SHP77 (cell line): ENCODE data around the gene GLA.

Experiments used
- DNase-seq, 2 experiments: peaks; one replicate each; lab custom pipeline; 2025; lab: John Stamatoyannopoulos, UW

Gene GLA

GRCh38 chrX:101397779-101398178 lies 9.9 kb downstream of the GLA start:
- no peak for DNase-seq

- no peak for DNase-seq
Observed at GRCh38 chrX:101395789-101396188, 11.9 kb downstream of the GLA start.

GRCh38 chrX:101394372-101394771 lies 13.4 kb downstream of the GLA start:
- no peak for DNase-seq

GRCh38 chrX:101393530-101394305 lies 14.0 kb downstream of the GLA start:
- DNase-seq, result no peak

- no peak for DNase-seq
Observed at GRCh38 chrX:101391831-101392230, 15.9 kb downstream of the GLA start.

- DNase-seq, result peak; percentile 82
Observed at GRCh38 chrX:101390664-101391525, 16.8 kb downstream of the GLA start, which contains the start of gene RPL36A. TSS of gene RPL36A (plus strand) at chrX:101391011. CDS start at chrX:101391044, 33 bp downstream.

GRCh38 chrX:101388604-101389003 lies 19.1 kb downstream of the GLA start:
- no peak for DNase-seq

- DNase-seq, result no peak
Observed at GRCh38 chrX:101386542-101386885, 21.2 kb downstream of the GLA start.

GRCh38 chrX:101385795-101386541 lies 21.8 kb downstream of the GLA start, which contains the start of gene BTK:
TSS of gene BTK (minus strand) at chrX:101386191. CDS start at chrX:101375284, 10,907 bp downstream.
- DNase-seq, result no peak

GRCh38 chrX:101385026-101385684 lies 22.6 kb downstream of the GLA start:
- DNase-seq, result no peak

GRCh38 chrX:101383679-101384205 lies 24.0 kb downstream of the GLA start:
- DNase-seq, result no peak

- DNase-seq, result no peak
Observed at GRCh38 chrX:101377547-101377946, 30.2 kb downstream of the GLA start.

- no peak for DNase-seq
Observed at GRCh38 chrX:101370888-101371504, 36.7 kb downstream of the GLA start.

- no peak for DNase-seq
Observed at GRCh38 chrX:101369687-101370086, 38.0 kb downstream of the GLA start.

- DNase-seq, result no peak
Observed at GRCh38 chrX:101368800-101369199, 38.9 kb downstream of the GLA start.

GRCh38 chrX:101365301-101365795 lies 42.4 kb downstream of the GLA start:
- no peak for DNase-seq

GRCh38 chrX:101362757-101363156 lies 45.0 kb downstream of the GLA start:
- DNase-seq, result no peak

- no peak for DNase-seq
Observed at GRCh38 chrX:101362116-101362515, 45.6 kb downstream of the GLA start.

- no peak for DNase-seq
Observed at GRCh38 chrX:101360390-101360789, 47.3 kb downstream of the GLA start.

GRCh38 chrX:101359966-101360365 lies 47.8 kb downstream of the GLA start:
- no peak for DNase-seq
